Hepatocyte (in vitro differentiated cells): ENCODE data around the gene SYTL5. TPM values are rescaled to one million over a fixed set of nuclear protein-coding genes. Genes with fewer than 3 reads are reported as not detected.

ENCODE experiments used
- DNase-seq: peaks from one replicate; pipeline ENCODE4 v3.0.0-alpha.2; 2016; ENCODE audit warnings: low spot score
- H2AFZ ChIP-seq: fragments of 200-600 bp; sonication (generic); 2 replicates; pipeline ENCODE4 v1.6.0; 2016; ENCODE audit warnings: antibody characterized with exemption, mild to moderate bottlenecking
- H3K27ac ChIP-seq: fragments of 200-600 bp; sonication (generic); 2 replicates; pipeline ENCODE4 v1.5.1; 2016; ENCODE audit warnings: mild to moderate bottlenecking
- H3K27me3 ChIP-seq: fragments of 200-600 bp; sonication (generic); 2 replicates; pipeline ENCODE4 v1.6.1; 2016
- H3K36me3 ChIP-seq: fragments of 200-600 bp; sonication (generic); replicated peaks from 2 replicates; pipeline ENCODE4 v1.5.1; 2016; ENCODE audit warnings: low read depth; ENCODE audit not compliant: insufficient read depth
- H3K4me1 ChIP-seq: fragments of 200-600 bp; sonication (generic); 2 replicates; pipeline ENCODE4 v1.5.1; 2016; ENCODE audit warnings: mild to moderate bottlenecking, moderate library complexity; ENCODE audit not compliant: insufficient read depth
- H3K4me2 ChIP-seq: fragments of 200-600 bp; sonication (generic); 2 replicates; pipeline ENCODE4 v1.6.0; 2016
- H3K4me3 ChIP-seq: fragments of 200-600 bp; sonication (generic); 2 replicates; pipeline ENCODE4 v1.5.1; 2016; ENCODE audit warnings: mild to moderate bottlenecking
- H3K79me2 ChIP-seq: fragments of 200-600 bp; sonication (generic); 2 replicates; pipeline ENCODE4 v1.6.0; 2017; ENCODE audit warnings: mild to moderate bottlenecking
- H3K9me2 ChIP-seq: fragments of 200-600 bp; sonication (generic); replicated peaks from 2 replicates; pipeline ENCODE4 v1.6.0; 2017; ENCODE audit warnings: mild to moderate bottlenecking; ENCODE audit not compliant: insufficient read depth
- H3K9me3 ChIP-seq: fragments of 200-600 bp; sonication (generic); 2 replicates; pipeline ENCODE4 v1.5.1; 2016; ENCODE audit warnings: low read depth, mild to moderate bottlenecking
- H4K20me1 ChIP-seq: fragments of 200-600 bp; sonication (generic); 2 replicates; pipeline ENCODE4 v1.6.0; 2016; ENCODE audit warnings: mild to moderate bottlenecking; ENCODE audit not compliant: insufficient read depth, poor library complexity, severe bottlenecking
- EZH2 ChIP-seq: fragments of 200-600 bp; sonication (generic); IDR thresholded peaks from 2 replicates; pipeline ENCODE4 v1.6.1; 2016; ENCODE audit warnings: antibody characterized with exemption, mild to moderate bottlenecking, borderline replicate concordance
- EZH2phosphoT487 ChIP-seq: fragments of 200-600 bp; sonication (generic); IDR thresholded peaks from one replicate; pipeline ENCODE4 v1.6.1; 2018; ENCODE audit warnings: antibody characterized with exemption, mild to moderate bottlenecking, low read depth, moderate library complexity; ENCODE audit not compliant: unreplicated experiment, severe bottlenecking
- WGBS: methylation state at CpG from one replicate; pipeline ENCODE4 v1.1.6; 2016; ENCODE audit warnings: low lambda C conversion rate; ENCODE audit errors: missing lambda C conversion rate; 5-methylcytosine and 5-hydroxymethylcytosine counted together
- polyA plus RNA-seq: library from polyadenylated mRNA; unstranded; fragments of >200 nt; fragmentation: Nextera tagmentation; extraction: Ambion mirVana; gene quantifications from 2 replicates; pipeline ENCODE4 v1.2.1, GENCODE V29; 2016
- total RNA-seq: library from RNA; depleted of rRNA; stranded (reverse); fragments of >200 nt; gene quantifications from 2 replicates; pipeline ENCODE4 v1.2.3, GENCODE V29; 2014
- TF ChIP-seq, protein P1 (sequence below): fragments of 200-600 bp; sonication (generic); IDR thresholded peaks from 2 replicates; pipeline ENCODE4 v1.5.1; 2016; ENCODE audit warnings: antibody characterized with exemption, mild to moderate bottlenecking; ENCODE audit not compliant: poor library complexity

The SYTL5 gene
- total and polyA plus RNA-seq, 2 experiments from 2014 or later: 1.2 to 8.0 TPM

DNA sequence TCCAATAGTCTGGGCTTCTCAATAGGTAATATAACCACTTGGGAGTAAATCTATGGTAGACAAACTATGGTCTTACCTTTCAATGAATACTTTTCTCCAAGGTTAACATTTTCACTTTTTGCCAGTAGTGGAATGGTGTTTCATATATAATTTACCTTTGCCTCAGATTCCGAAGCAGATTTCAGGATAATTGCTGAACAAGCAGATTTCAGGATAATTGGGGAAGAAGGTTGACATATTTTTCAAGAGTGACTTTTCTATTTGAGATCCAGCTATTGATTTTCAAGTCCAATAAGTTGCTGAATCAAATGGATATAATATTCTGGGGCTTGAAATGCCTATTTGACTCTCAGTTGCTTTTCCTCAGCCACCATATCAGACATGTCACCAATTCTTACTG lies 63.6 kb downstream of the SYTL5 start:
- Histone ChIP-seq H3K27ac (no peak overlapping the region), H2AFZ (no peak overlapping the region), H4K20me1 (no peaks in the 10 kb centered on the region), H3K9me3 (no peaks in the 10 kb centered on the region), H3K4me2 (no peak overlapping the region), H3K36me3 (no peaks in the 10 kb centered on the region), H3K4me3 (no peak overlapping the region), H3K9me2 (no peaks in the 10 kb centered on the region), H3K27me3 (no peaks in the 10 kb centered on the region), H3K79me2 (no peaks in the 10 kb centered on the region), H3K4me1 (no peaks in the 10 kb centered on the region)
- whole genome bisulfite sequencing: 100% methylated on average over 1 of the region's 1 CpG
- no peak for DNase-seq
- no peak for TF ChIP-seq EZH2
- TF ChIP-seq, protein P1, sequence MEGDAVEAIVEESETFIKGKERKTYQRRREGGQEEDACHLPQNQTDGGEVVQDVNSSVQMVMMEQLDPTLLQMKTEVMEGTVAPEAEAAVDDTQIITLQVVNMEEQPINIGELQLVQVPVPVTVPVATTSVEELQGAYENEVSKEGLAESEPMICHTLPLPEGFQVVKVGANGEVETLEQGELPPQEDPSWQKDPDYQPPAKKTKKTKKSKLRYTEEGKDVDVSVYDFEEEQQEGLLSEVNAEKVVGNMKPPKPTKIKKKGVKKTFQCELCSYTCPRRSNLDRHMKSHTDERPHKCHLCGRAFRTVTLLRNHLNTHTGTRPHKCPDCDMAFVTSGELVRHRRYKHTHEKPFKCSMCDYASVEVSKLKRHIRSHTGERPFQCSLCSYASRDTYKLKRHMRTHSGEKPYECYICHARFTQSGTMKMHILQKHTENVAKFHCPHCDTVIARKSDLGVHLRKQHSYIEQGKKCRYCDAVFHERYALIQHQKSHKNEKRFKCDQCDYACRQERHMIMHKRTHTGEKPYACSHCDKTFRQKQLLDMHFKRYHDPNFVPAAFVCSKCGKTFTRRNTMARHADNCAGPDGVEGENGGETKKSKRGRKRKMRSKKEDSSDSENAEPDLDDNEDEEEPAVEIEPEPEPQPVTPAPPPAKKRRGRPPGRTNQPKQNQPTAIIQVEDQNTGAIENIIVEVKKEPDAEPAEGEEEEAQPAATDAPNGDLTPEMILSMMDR: no peak
- TF ChIP-seq EZH2phosphoT487: no peak

- no peak overlapping the region for H3K4me3 ChIP-seq
- no peaks in the 10 kb centered on the region for H3K36me3 ChIP-seq
- no peak overlapping the region for H3K27ac ChIP-seq
- H3K4me1 ChIP-seq: no peaks in the 10 kb centered on the region
- H4K20me1 ChIP-seq: no peaks in the 10 kb centered on the region
- no peaks in the 10 kb centered on the region for H3K9me2 ChIP-seq
- TF ChIP-seq, protein P1: no peak
- TF ChIP-seq EZH2: no peak
- no peak for TF ChIP-seq EZH2phosphoT487
- H2AFZ ChIP-seq: no peak overlapping the region
- H3K4me2 ChIP-seq: no peak overlapping the region
- H3K9me3 ChIP-seq: no peaks in the 10 kb centered on the region
- no peaks in the 10 kb centered on the region for H3K79me2 ChIP-seq
- DNase-seq: no peak
- H3K27me3 ChIP-seq: no peaks in the 10 kb centered on the region
These were observed 73.1 kb downstream of the SYTL5 start for GRCh38 chrX:38079463-38079862.

DNA sequence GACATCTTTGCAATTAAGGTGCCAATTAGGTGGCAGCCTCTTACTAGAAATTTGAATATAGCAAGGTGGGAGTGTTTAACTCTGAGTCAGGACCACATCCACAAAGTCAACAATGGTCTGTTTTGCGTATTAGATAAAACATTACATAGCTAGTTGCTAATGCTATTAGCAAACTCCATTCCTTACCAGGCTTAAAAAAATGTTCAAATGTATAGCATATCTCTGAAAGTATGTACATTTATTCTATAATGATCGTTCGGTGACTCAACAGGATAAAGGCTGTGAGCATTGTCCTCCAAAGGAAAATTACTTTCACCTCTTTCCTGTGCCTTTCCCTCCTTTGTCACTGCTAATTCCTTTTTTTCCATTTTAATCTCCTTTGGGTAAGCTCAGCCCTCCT lies 74.5 kb downstream of the SYTL5 start:
- H3K4me3 ChIP-seq: no peak overlapping the region
- H4K20me1 ChIP-seq: no peaks in the 10 kb centered on the region
- no peak overlapping the region for H3K27ac ChIP-seq
- no peaks in the 10 kb centered on the region for H3K36me3 ChIP-seq
- DNase-seq: no peak
- H3K9me3 ChIP-seq: no peaks in the 10 kb centered on the region
- no peaks in the 10 kb centered on the region for H3K9me2 ChIP-seq
- no peaks in the 10 kb centered on the region for H3K27me3 ChIP-seq
- TF ChIP-seq, protein P1: no peak
- TF ChIP-seq EZH2phosphoT487 (no peak), EZH2 (no peak)
- WGBS: 74% methylated on average over 3 of the region's 3 CpGs
- H2AFZ ChIP-seq: no peak overlapping the region
- H3K4me2 ChIP-seq: no peak overlapping the region
- H3K4me1 ChIP-seq: no peaks in the 10 kb centered on the region
- H3K79me2 ChIP-seq: no peaks in the 10 kb centered on the region

- no peak for DNase-seq
- Histone ChIP-seq H3K4me3 (no peak overlapping the region), H3K27me3 (no peaks in the 10 kb centered on the region), H3K9me2 (no peaks in the 10 kb centered on the region), H3K27ac (no peak overlapping the region), H3K36me3 (no peaks in the 10 kb centered on the region), H3K79me2 (no peaks in the 10 kb centered on the region), H3K9me3 (no peaks in the 10 kb centered on the region), H3K4me1 (no peaks in the 10 kb centered on the region), H4K20me1 (no peaks in the 10 kb centered on the region), H2AFZ (no peak overlapping the region), H3K4me2 (no peak overlapping the region)
- TF ChIP-seq EZH2 (no peak), EZH2phosphoT487 (no peak)
- 80% methylated on average over 1 of the region's 1 CpG for WGBS
These were observed 75.6 kb downstream of the SYTL5 start for GRCh38 chrX:38081909-38082308.
